GM23338 (cell line): ENCODE measurements around the gene CHST6.
"Not testable (repeated sequence)": the region's sequence is repeated elsewhere in the genome, so short reads cannot be mapped to it uniquely, and the experiment has no call there.

Experiments used
- CREB1 ChIP-seq: fragments of 250-450 bp; sonication (Bioruptor Pico); IDR thresholded peaks from 2 replicates; pipeline ENCODE4 v1.5.0; 2020; ENCODE audit warnings: low read depth, mild to moderate bottlenecking, moderate library complexity
- CTCF ChIP-seq, 2 experiments: fragments of 200-600 bp in 1 of 2; sonication (generic) in 1 of 2; conservative IDR thresholded peaks; 2 replicates each; pipeline versions ENCODE4 v1.5.1 to v1.6.1; 2016 to 2017; ENCODE audit warnings: antibody characterized with exemption in 2 of 2, low read depth in 2 of 2, mild to moderate bottlenecking in 2 of 2, moderate library complexity in 1 of 2
- EZH2 ChIP-seq: fragments of 200-600 bp; sonication (generic); IDR thresholded peaks from one replicate; pipeline ENCODE4 v1.8.0; 2017; ENCODE audit warnings: antibody characterized with exemption, mild to moderate bottlenecking, low read depth; ENCODE audit not compliant: unreplicated experiment
- EZH2phosphoT487 ChIP-seq: fragments of 200-600 bp; sonication (generic); IDR thresholded peaks from one replicate; pipeline ENCODE4 v1.8.1; 2018; ENCODE audit warnings: antibody characterized with exemption; ENCODE audit not compliant: unreplicated experiment
- JUNB ChIP-seq: IDR thresholded peaks from one replicate; pipeline ENCODE4 v1.6.1; 2016; ENCODE audit warnings: antibody characterized with exemption; ENCODE audit not compliant: unreplicated experiment
- POLR2AphosphoS5 ChIP-seq: IDR thresholded peaks from 2 replicates; pipeline ENCODE4 v1.6.1; 2016; ENCODE audit warnings: antibody characterized with exemption, low read depth
- REST ChIP-seq: IDR thresholded peaks from one replicate; pipeline ENCODE4 v1.6.1; 2018; ENCODE audit warnings: antibody characterized with exemption; ENCODE audit not compliant: unreplicated experiment

- not testable (repeated sequence) for TF ChIP-seq CTCF (conservative IDR thresholded peaks at IDR 0.05; ENCODE audit: low read depth in 2 of 2); POLR2AphosphoS5; CREB1 (CRISPR knock-in tag); EZH2phosphoT487; EZH2; JUNB; REST
Measured at GRCh38 chr16:75463389-75464121, 31.7 kb downstream of the CHST6 start.
